Measurements from ENCODE around the gene GAB2. TPM values are rescaled to one million over a fixed set of nuclear protein-coding genes. Genes with fewer than 3 reads are reported as not detected.

GAB2 gene
- total and polyA plus RNA-seq, 2 of the 4 experiments (the other 2 are of a cell fraction) = 3.3 to 5.9 TPM

- no peak for TF ChIP-seq MXI1 (IDR thresholded peaks at IDR 0.05; ENCODE audit: borderline replicate concordance, low read depth, low read length)
- peak; percentile 12; the same call in 1 of the 2 replicates for TF ChIP-seq BHLHE40 (IDR thresholded peaks at IDR 0.05; ENCODE audit: low read depth, low read length)
- TF ChIP-seq RAD21 (IDR thresholded peaks at IDR 0.05; ENCODE audit: low read length) = no peak; the same call in 1 of the 2 replicates
- Histone ChIP-seq H4K5ac (ENCODE audit: low read depth, low read length) (peak overlapping the region; percentile 90), H3K9ac (ENCODE audit: low read depth, low read length) (peak overlapping the region; percentile 14; the same call in 1 of the 2 replicates), H2AK5ac (ENCODE audit: low read depth, low read length) (peak overlapping the region; percentile 85), H4K91ac (ENCODE audit: insufficient read depth, low read depth, low read length) (peak overlapping the region; percentile 85), H2AK9ac (replicated peaks; ENCODE audit: low read depth, low read length, poor library complexity) (peak overlapping the region; percentile 94), H3K4me2 (ENCODE audit: low read depth, low read length) (peak overlapping the region; percentile 2; the same call in 1 of the 2 replicates), H2BK20ac (ENCODE audit: low read depth, low read length) (peak overlapping the region; percentile 97), H3K79me1 (ENCODE audit: low read depth in 1 of 2, low read length in 2 of 2) (peaks cover 0 to 26% of the 10 kb centered on the region in 2 experiments; a peak in 2 of 4 replicates), H3K9me3 (ENCODE audit: control insufficient read depth, insufficient read depth, low read length) (no peaks in the 10 kb centered on the region), H3K36me3 (ENCODE audit: control insufficient read depth, insufficient read depth, low read length) (peaks cover 18% of the 10 kb centered on the region), H3K18ac (ENCODE audit: low read depth, low read length) (peak overlapping the region; percentile 86), H2AFZ (replicated peaks; ENCODE audit: low read length, poor library complexity) (peak overlapping the region; percentile 85), H3K23ac (ENCODE audit: low read depth, low read length) (peak overlapping the region; percentile 84), H2BK120ac (ENCODE audit: low read depth, low read length) (peak overlapping the region; percentile 96), H3K27ac (ENCODE audit: insufficient read depth, low read length) (peak overlapping the region; percentile 93), H4K8ac (ENCODE audit: low read depth in 2 of 2, low read length in 2 of 2) (peak overlapping the region; percentile 67 to 95), H2BK5ac (ENCODE audit: low read depth, low read length, poor library complexity, severe bottlenecking) (peak overlapping the region; percentile 77), H3K27me3 (ENCODE audit: control insufficient read depth, insufficient read depth, low read length) (no peaks in the 10 kb centered on the region), H3K9me1 (ENCODE audit: insufficient read depth, low read length) (peaks cover 26% of the 10 kb centered on the region), H3K56ac (ENCODE audit: extremely low read depth, insufficient read depth, low read length) (no peak overlapping the region), H3K4me1 (ENCODE audit: control insufficient read depth, insufficient read depth, low read length) (peaks cover 19% of the 10 kb centered on the region), H3K4ac (ENCODE audit: low read depth, low read length) (peak overlapping the region; percentile 93), H3K14ac (replicated peaks; ENCODE audit: low read depth, low read length) (peak overlapping the region; percentile 92), H4K20me1 (ENCODE audit: insufficient read depth, low read length) (no peaks in the 10 kb centered on the region), H2BK15ac (ENCODE audit: low read depth, low read length) (peak overlapping the region; percentile 94; the same call in 2 of the 3 replicates), H3K4me3 (ENCODE audit: insufficient read depth, low read depth, low read length) (no peak overlapping the region)
- in situ Hi-C loops (cut with MboI; ENCODE audit: low sequenced_read_pairs) (no loop called here), intact Hi-C loops (cut with micrococcal nuclease) (no loop called here), dilution Hi-C loops (cut with HindIII; ENCODE audit: low sequenced_read_pairs, unreplicated experiment) (no loop called here)
- BruUV-seq (replicated peaks) = no TSS peak
- DNase-seq (peak; percentile 88), ATAC-seq (ENCODE audit: low read depth) (peak; percentile 85)
- ChIA-PET CTCF (interaction anchor here (0.9 kb wide), 1 partner anchor 13 kb away, joined by 3 read pairs; no protein-coding TSS in a partner anchor), POLR2A (ENCODE audit: unreplicated experiment) (no interaction called here)
- WGBS, 2 experiments (ENCODE audit: extremely low coverage in 2 of 2, insufficient read length in 1 of 2) = 74% methylated on average over 7 of the region's 17 CpGs; no CpG with 5 or more reads in 1 of the 2 experiments
These were observed 248.8 kb downstream of the GAB2 start for GRCh38 chr11:78168539-78169477.

All from IMR-90 (cell line).